Erythroblast (primary cell): Measurements from ENCODE around the gene SLC5A10.
"Not testable (repeated sequence)": the region's sequence is repeated elsewhere in the genome, so short reads cannot be mapped to it uniquely, and the experiment has no call there.

Source experiments
- GATA1 ChIP-seq: IDR thresholded peaks from 2 replicates; pipeline ENCODE4 v1.6.1; 2011; ENCODE audit warnings: low read depth, mild to moderate bottlenecking, control low read depth, low read length, moderate library complexity
- POLR2A ChIP-seq: IDR thresholded peaks from 2 replicates; pipeline ENCODE4 v1.6.1; 2011; ENCODE audit warnings: mild to moderate bottlenecking, low read length

GRCh38 chr17:19036186-19036585, 84.2 kb downstream of the SLC5A10 start:
- not testable (repeated sequence) for TF ChIP-seq POLR2A, GATA1
